Glomerular endothelial cell (primary cell): Measurements from ENCODE around the gene ANGPTL3. TPM values are rescaled to one million over a fixed set of nuclear protein-coding genes. Genes with fewer than 3 reads are reported as not detected.
"Not testable (repeated sequence)": the region's sequence is repeated elsewhere in the genome, so short reads cannot be mapped to it uniquely, and the experiment has no call there.

Experiments used
- DNase-seq: peaks from one replicate; pipeline ENCODE4 v3.0.0-alpha.2; 2011; ENCODE audit warnings: low read depth, low spot score; ENCODE audit errors: extremely low read depth
- total RNA-seq: library from RNA; depleted of rRNA; stranded (reverse); fragments of >200 nt; gene quantifications from 2 replicates; pipeline ENCODE4 v1.2.3, GENCODE V29; 2015

ANGPTL3 gene
- not detected in 2 replicates for total RNA-seq

GRCh38 chr1:62597281-62597680 is at the start of gene ANGPTL3:
Gene ANGPTL3 (plus strand): TSS chr1:62597520. CDS start chr1:62597567, 47 bp downstream.
- DNase-seq = no peak

GRCh38 chr1:62561306-62561705 is 36.0 kb upstream of the ANGPTL3 start:
- no peak for DNase-seq

GRCh38 chr1:62567182-62567581 is 30.1 kb upstream of the ANGPTL3 start:
- not testable (repeated sequence) for DNase-seq

GRCh38 chr1:62567926-62568325 is 29.4 kb upstream of the ANGPTL3 start:
- not testable (repeated sequence) for DNase-seq

- DNase-seq = not testable (repeated sequence)
These were observed 25.8 kb upstream of the ANGPTL3 start for GRCh38 chr1:62571517-62571916.

GRCh38 chr1:62572476-62572875 is 24.8 kb upstream of the ANGPTL3 start:
- no peak for DNase-seq

- no peak for DNase-seq
These were observed 23.6 kb upstream of the ANGPTL3 start for GRCh38 chr1:62573675-62574074.

GRCh38 chr1:62585469-62586155 is 11.7 kb upstream of the ANGPTL3 start:
- no peak for DNase-seq

GRCh38 chr1:62588000-62588399 is 9.3 kb upstream of the ANGPTL3 start:
- DNase-seq = no peak

- DNase-seq = no peak
These were observed 8.0 kb upstream of the ANGPTL3 start for GRCh38 chr1:62589321-62589720.

- DNase-seq = no peak
These were observed 6.9 kb upstream of the ANGPTL3 start for GRCh38 chr1:62590255-62590969.

GRCh38 chr1:62590970-62591368 is 6.4 kb upstream of the ANGPTL3 start:
- no peak for DNase-seq

GRCh38 chr1:62593825-62594394 is 3.4 kb upstream of the ANGPTL3 start:
- DNase-seq = no peak

- DNase-seq = no peak
These were observed 1.7 kb upstream of the ANGPTL3 start for GRCh38 chr1:62595647-62596046.

GRCh38 chr1:62599044-62599443 is 1.7 kb downstream of the ANGPTL3 start:
- DNase-seq = no peak

GRCh38 chr1:62601457-62601856 is 4.1 kb downstream of the ANGPTL3 start:
- no peak for DNase-seq

GRCh38 chr1:62608905-62609304 is 11.6 kb downstream of the ANGPTL3 start:
- no peak for DNase-seq

- DNase-seq = not testable (repeated sequence)
These were observed 13.3 kb downstream of the ANGPTL3 start for GRCh38 chr1:62610588-62610987.

- no peak for DNase-seq
These were observed 15.4 kb downstream of the ANGPTL3 start for GRCh38 chr1:62612770-62613169.

- DNase-seq = no peak
These were observed 16.0 kb downstream of the ANGPTL3 start for GRCh38 chr1:62613325-62613727.

GRCh38 chr1:62613890-62614289 is 16.6 kb downstream of the ANGPTL3 start:
- no peak for DNase-seq

GRCh38 chr1:62621907-62622306 is 24.6 kb downstream of the ANGPTL3 start:
- DNase-seq = peak; percentile 14
